Placental epithelial cell (primary cell): Measurements from ENCODE around the gene SEMA6D. TPM values are rescaled to one million over a fixed set of nuclear protein-coding genes. Genes with fewer than 3 reads are reported as not detected.

Source experiments
- total RNA-seq: library from RNA; depleted of rRNA; stranded (reverse); fragments of >200 nt; gene quantifications from 2 replicates; pipeline ENCODE4 v1.2.3, GENCODE V29; 2012

SEMA6D gene, protein sequence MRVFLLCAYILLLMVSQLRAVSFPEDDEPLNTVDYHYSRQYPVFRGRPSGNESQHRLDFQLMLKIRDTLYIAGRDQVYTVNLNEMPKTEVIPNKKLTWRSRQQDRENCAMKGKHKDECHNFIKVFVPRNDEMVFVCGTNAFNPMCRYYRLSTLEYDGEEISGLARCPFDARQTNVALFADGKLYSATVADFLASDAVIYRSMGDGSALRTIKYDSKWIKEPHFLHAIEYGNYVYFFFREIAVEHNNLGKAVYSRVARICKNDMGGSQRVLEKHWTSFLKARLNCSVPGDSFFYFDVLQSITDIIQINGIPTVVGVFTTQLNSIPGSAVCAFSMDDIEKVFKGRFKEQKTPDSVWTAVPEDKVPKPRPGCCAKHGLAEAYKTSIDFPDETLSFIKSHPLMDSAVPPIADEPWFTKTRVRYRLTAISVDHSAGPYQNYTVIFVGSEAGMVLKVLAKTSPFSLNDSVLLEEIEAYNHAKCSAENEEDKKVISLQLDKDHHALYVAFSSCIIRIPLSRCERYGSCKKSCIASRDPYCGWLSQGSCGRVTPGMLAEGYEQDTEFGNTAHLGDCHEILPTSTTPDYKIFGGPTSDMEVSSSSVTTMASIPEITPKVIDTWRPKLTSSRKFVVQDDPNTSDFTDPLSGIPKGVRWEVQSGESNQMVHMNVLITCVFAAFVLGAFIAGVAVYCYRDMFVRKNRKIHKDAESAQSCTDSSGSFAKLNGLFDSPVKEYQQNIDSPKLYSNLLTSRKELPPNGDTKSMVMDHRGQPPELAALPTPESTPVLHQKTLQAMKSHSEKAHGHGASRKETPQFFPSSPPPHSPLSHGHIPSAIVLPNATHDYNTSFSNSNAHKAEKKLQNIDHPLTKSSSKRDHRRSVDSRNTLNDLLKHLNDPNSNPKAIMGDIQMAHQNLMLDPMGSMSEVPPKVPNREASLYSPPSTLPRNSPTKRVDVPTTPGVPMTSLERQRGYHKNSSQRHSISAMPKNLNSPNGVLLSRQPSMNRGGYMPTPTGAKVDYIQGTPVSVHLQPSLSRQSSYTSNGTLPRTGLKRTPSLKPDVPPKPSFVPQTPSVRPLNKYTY
- 21.1 and 37.7 TPM in 2 replicates for total RNA-seq

GRCh38 chr15:47717036-47717612, at the start of gene SEMA6D:
Gene SEMA6D, plus strand, starts transcription at chr15:47717505. Its CDS starts 42,294 bp downstream, at chr15:47759799.

